Measurements from ENCODE around the gene DAB1.
"Not testable (repeated sequence)": the region's sequence is repeated elsewhere in the genome, so short reads cannot be mapped to it uniquely, and the experiment has no call there.

The DAB1 gene

DNA sequence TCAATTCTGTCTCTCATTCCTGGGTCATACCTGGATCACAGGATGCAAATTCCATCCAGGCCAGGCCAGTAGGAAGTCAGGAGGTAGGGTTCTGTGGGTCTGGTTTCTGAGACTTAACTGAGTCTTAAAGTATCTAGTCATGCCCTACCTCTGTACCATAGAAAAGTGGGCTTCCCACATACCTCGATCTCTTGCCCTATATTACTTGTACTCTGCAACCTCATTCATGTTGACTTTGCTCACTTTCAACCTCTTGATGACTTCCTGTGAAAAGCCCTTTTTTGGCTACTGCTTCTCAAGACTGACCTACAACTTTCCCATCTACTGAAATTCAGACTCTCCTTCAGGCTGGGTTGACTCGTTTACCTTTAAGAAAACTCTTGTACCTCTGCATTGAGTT, 329.1 kb downstream of the DAB1 start:
- TF ChIP-seq, protein P1, sequence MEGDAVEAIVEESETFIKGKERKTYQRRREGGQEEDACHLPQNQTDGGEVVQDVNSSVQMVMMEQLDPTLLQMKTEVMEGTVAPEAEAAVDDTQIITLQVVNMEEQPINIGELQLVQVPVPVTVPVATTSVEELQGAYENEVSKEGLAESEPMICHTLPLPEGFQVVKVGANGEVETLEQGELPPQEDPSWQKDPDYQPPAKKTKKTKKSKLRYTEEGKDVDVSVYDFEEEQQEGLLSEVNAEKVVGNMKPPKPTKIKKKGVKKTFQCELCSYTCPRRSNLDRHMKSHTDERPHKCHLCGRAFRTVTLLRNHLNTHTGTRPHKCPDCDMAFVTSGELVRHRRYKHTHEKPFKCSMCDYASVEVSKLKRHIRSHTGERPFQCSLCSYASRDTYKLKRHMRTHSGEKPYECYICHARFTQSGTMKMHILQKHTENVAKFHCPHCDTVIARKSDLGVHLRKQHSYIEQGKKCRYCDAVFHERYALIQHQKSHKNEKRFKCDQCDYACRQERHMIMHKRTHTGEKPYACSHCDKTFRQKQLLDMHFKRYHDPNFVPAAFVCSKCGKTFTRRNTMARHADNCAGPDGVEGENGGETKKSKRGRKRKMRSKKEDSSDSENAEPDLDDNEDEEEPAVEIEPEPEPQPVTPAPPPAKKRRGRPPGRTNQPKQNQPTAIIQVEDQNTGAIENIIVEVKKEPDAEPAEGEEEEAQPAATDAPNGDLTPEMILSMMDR (conservative IDR thresholded peaks at IDR 0.05; ENCODE audit: control insufficient read depth, insufficient read depth, low read depth, low read length) = no peak
- no peak overlapping the region for H3K4me3 ChIP-seq (ENCODE audit: control insufficient read depth, low read depth, low read length)

DNA sequence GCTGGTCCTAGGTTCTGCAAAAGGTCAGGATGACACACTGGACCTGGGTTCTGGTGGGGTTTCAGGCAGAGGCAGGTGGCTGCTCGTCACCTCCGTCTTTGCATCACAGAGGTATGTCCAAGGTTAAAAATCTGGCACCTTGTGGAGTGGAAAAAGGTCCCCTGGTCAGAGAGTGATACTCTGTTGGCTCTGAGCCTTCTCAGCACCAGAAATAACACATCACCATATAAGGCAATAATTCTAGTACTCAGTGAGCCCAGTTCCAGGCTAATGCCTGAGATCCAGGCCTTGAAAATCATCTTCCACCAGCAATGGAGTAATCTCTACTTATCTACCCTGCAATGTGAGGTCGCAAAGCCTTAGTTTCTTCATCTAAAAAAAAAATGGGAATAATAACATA, 330.7 kb downstream of the DAB1 start:
- TF ChIP-seq, protein P1 (conservative IDR thresholded peaks at IDR 0.05; ENCODE audit: control insufficient read depth, insufficient read depth, low read depth, low read length) = no peak
- no peak for DNase-seq (ENCODE audit: low read depth)

More for the DNA sequence above, 329.1 kb downstream of the DAB1 start:
- no peak for DNase-seq (ENCODE audit: low read depth)

DNA sequence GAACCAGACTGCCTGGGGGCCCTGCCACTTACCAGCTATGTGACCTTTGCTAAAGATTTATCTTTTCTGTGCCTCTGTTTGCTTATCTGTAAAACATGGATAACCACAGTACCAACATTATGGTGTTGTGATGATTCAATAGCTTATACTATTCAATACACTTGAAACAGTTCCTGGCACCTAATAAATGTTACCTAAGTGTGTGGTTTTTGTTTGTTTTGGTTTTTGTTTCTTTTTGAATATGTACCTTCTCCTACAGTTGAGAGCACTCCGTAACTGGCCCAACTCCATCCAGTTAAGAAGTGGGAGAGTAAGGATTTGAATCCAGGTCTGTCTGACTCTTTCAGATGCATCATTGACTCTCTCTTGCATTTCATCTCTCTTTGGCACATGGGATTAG, 332.2 kb downstream of the DAB1 start:
- TF ChIP-seq, protein P1 (conservative IDR thresholded peaks at IDR 0.05; ENCODE audit: control insufficient read depth, insufficient read depth, low read depth, low read length) = no peak
- no peak for DNase-seq (ENCODE audit: low read depth)
- H3K4me3 ChIP-seq (ENCODE audit: control insufficient read depth, low read depth, low read length) = no peak overlapping the region

More for the DNA sequence above, 330.7 kb downstream of the DAB1 start:
- no peak overlapping the region for H3K4me3 ChIP-seq (ENCODE audit: control insufficient read depth, low read depth, low read length)

DNA sequence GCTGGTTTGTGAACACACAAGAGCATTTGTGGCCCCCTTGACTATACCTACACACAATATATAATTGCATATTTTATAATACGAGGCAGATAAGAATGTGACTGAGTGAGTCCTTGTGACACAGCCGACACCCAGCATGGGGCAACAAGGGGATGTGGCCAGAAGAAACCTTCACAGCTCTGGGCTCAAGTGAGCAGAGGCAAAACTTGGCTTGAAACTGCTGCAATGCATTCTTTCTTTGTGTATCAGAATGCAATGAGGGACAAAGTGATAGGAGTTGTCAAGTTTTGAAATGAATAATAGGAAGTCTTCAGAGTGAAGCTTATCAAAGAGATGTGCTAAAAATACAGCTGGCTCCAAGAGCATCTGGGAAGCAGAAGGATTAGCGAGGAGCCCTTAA, 334.0 kb downstream of the DAB1 start:
- TF ChIP-seq, protein P1 (conservative IDR thresholded peaks at IDR 0.05; ENCODE audit: control insufficient read depth, insufficient read depth, low read depth, low read length) = no peak
- no peak overlapping the region for H3K4me3 ChIP-seq (ENCODE audit: control insufficient read depth, low read depth, low read length)
- no peak for DNase-seq (ENCODE audit: low read depth)

DNA sequence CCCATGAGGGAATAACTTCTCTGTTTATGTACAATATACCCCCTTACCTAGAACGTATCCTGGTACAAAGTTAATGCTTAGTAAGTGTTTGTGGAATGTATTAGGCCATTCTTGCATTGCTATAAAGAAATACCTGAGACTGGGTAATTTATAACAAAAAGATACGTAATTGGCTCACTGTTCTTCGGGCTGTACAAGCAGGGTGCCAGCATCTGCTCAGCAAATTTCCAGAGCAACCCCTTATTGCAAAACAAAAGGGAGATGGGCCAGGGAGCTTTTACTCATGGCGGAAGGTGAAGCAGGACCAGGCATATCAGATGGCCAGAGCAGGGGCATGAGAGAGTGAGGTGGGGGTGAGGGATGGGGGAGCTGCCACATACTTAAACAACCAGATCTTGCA, 334.6 kb downstream of the DAB1 start:
- TF ChIP-seq, protein P1 (conservative IDR thresholded peaks at IDR 0.05; ENCODE audit: control insufficient read depth, insufficient read depth, low read depth, low read length) = no peak
- no peak overlapping the region for H3K4me3 ChIP-seq (ENCODE audit: control insufficient read depth, low read depth, low read length)
- DNase-seq (ENCODE audit: low read depth) = no peak

DNA sequence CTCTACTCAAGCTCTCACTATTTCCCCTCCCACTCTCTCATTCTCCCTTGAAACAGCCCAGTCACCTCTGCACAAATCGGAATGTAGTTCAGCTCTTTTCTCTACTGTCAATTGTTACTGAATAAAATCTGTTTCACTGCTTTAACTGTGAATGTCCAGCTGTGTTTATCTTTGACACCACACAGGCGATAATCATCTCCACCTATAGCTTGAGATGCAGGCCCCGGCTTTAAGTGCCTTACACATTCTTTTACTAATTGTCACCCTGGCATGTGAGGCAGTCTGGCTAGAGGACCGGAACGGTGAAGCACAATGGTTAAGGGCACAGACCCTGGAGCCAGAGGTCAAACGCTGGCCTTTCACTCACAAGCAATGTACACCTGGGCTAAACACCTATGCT, 335.2 kb downstream of the DAB1 start:
- no peak overlapping the region for H3K4me3 ChIP-seq (ENCODE audit: control insufficient read depth, low read depth, low read length)
- TF ChIP-seq, protein P1 (conservative IDR thresholded peaks at IDR 0.05; ENCODE audit: control insufficient read depth, insufficient read depth, low read depth, low read length) = no peak
- DNase-seq (ENCODE audit: low read depth) = no peak

DNA sequence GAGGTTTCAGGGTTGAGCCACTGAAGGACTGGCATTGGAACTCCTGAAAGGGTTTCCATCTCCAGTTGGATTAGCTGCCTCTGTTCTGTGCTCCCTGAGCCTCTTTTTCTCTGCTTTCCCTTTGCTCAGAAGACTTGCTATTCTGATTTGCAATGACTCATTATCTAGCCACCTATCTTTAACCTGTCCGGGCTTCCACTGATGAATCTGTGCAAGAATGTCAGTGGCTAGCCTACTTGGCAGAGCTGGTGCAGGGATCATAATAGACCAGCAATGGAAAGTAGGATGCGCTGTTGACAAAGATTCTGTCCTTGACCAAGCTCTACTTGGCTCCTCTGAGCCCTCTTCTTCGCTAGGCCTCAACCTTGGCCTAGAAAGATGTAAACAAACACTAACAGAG, 336.2 kb downstream of the DAB1 start:
- not testable (repeated sequence) for H3K4me3 ChIP-seq (ENCODE audit: control insufficient read depth, low read depth, low read length); DNase-seq (ENCODE audit: low read depth)
